Neural progenitor cell (in vitro differentiated cells): ENCODE measurements around the gene ALLC. TPM values are rescaled to one million over a fixed set of nuclear protein-coding genes. Genes with fewer than 3 reads are reported as not detected.
A peak's percentile ranks its signal among the peaks of the same experiment; 100 is the strongest.

Source experiments
- DNase-seq: peaks from one replicate; pipeline ENCODE4 v3.0.0-alpha.2; 2016; ENCODE audit warnings: low spot score
- H2AFZ ChIP-seq: fragments of 200-600 bp; sonication (generic); replicated peaks from 2 replicates; pipeline ENCODE4 v1.6.1; 2016; ENCODE audit warnings: antibody characterized with exemption
- H3F3A ChIP-seq: fragments of 200-600 bp; sonication (generic); 2 replicates; pipeline ENCODE4 v1.6.1; 2016; ENCODE audit warnings: antibody characterized with exemption, low read depth
- H3K27ac ChIP-seq: fragments of 200-600 bp; sonication (generic); 2 replicates; pipeline ENCODE4 v1.5.1; 2016; ENCODE audit warnings: mild to moderate bottlenecking
- H3K27me3 ChIP-seq: fragments of 200-600 bp; sonication (generic); 2 replicates; pipeline ENCODE4 v1.6.1; 2016; ENCODE audit warnings: mild to moderate bottlenecking, moderate library complexity
- H3K36me3 ChIP-seq: fragments of 200-600 bp; sonication (generic); 2 replicates; pipeline ENCODE4 v1.5.1; 2016
- H3K4me1 ChIP-seq: fragments of 200-600 bp; sonication (generic); 2 replicates; pipeline ENCODE4 v1.6.1; 2016; ENCODE audit warnings: mixed run types
- H3K4me2 ChIP-seq: fragments of 200-600 bp; sonication (generic); 2 replicates; pipeline ENCODE4 v1.6.1; 2016
- H3K4me3 ChIP-seq: fragments of 200-600 bp; sonication (generic); 2 replicates; pipeline ENCODE4 v1.5.1; 2016
- H3K79me2 ChIP-seq: fragments of 200-600 bp; sonication (generic); 2 replicates; pipeline ENCODE4 v1.6.1; 2016; ENCODE audit warnings: low read depth
- H3K9ac ChIP-seq: fragments of 200-600 bp; sonication (generic); 2 replicates; pipeline ENCODE4 v1.6.1; 2016
- H3K9me3 ChIP-seq: fragments of 200-600 bp; sonication (generic); 2 replicates; pipeline ENCODE4 v1.5.1; 2016; ENCODE audit warnings: low read depth
- H4K20me1 ChIP-seq: fragments of 200-600 bp; sonication (generic); 2 replicates; pipeline ENCODE4 v1.6.1; 2016; ENCODE audit warnings: low read depth
- H3K27ac Mint-ChIP-seq: 3 replicates; pipeline ENCODE4 v1.8.0; 2021; ENCODE audit warnings: mixed read lengths
- H3K27me3 Mint-ChIP-seq: 2 replicates; pipeline ENCODE4 v1.8.0; 2022; ENCODE audit warnings: low read depth, mild to moderate bottlenecking, inconsistent platforms, moderate library complexity, mixed read lengths; ENCODE audit not compliant: insufficient read depth
- H3K36me3 Mint-ChIP-seq: 3 replicates; pipeline ENCODE4 v1.8.0; 2021; ENCODE audit warnings: mixed read lengths
- H3K4me1 Mint-ChIP-seq: 3 replicates; pipeline ENCODE4 v1.8.0; 2021; ENCODE audit warnings: mixed read lengths
- H3K4me3 Mint-ChIP-seq: 3 replicates; pipeline ENCODE4 v1.8.0; 2021; ENCODE audit warnings: mild to moderate bottlenecking, moderate library complexity, mixed read lengths
- H3K9me3 Mint-ChIP-seq: 3 replicates; pipeline ENCODE4 v1.8.0; 2020; ENCODE audit warnings: mixed read lengths
- EZH2 ChIP-seq: fragments of 200-600 bp; sonication (generic); IDR thresholded peaks from 2 replicates; pipeline ENCODE4 v1.6.1; 2017; ENCODE audit warnings: antibody characterized with exemption, mild to moderate bottlenecking, moderate library complexity
- EZH2phosphoT487 ChIP-seq: fragments of 200-600 bp; sonication (generic); IDR thresholded peaks from 2 replicates; pipeline ENCODE4 v1.6.1; 2017; ENCODE audit warnings: antibody characterized with exemption
- total RNA-seq: library from RNA; depleted of rRNA; stranded (reverse); fragments of >200 nt; gene quantifications from 2 replicates; pipeline ENCODE4 v1.2.3, GENCODE V29; 2015; ENCODE audit warnings: low replicate concordance
- TF ChIP-seq, protein P1 (sequence below): fragments of 200-600 bp; sonication (generic); IDR thresholded peaks from 2 replicates; pipeline ENCODE4 v1.5.1; 2017; ENCODE audit warnings: antibody characterized with exemption, mild to moderate bottlenecking

The ALLC gene
- total RNA-seq, 1 donor from 2014 or later: not detected

- Mint-ChIP-seq H3K36me3 (peaks cover 3% of the 10 kb centered on the region), H3K4me3 (no peak overlapping the region), H3K4me1 (peaks cover 39% of the 10 kb centered on the region), H3K27me3 (peaks cover 11% of the 10 kb centered on the region), H3K27ac (peak overlapping the region; percentile 22), H3K9me3 (peaks cover 5% of the 10 kb centered on the region)
- H3K9ac ChIP-seq: no peak overlapping the region
- no peaks in the 10 kb centered on the region for H4K20me1 ChIP-seq
- TF ChIP-seq EZH2: no peak
- TF ChIP-seq EZH2phosphoT487: no peak
- TF ChIP-seq, protein P1, sequence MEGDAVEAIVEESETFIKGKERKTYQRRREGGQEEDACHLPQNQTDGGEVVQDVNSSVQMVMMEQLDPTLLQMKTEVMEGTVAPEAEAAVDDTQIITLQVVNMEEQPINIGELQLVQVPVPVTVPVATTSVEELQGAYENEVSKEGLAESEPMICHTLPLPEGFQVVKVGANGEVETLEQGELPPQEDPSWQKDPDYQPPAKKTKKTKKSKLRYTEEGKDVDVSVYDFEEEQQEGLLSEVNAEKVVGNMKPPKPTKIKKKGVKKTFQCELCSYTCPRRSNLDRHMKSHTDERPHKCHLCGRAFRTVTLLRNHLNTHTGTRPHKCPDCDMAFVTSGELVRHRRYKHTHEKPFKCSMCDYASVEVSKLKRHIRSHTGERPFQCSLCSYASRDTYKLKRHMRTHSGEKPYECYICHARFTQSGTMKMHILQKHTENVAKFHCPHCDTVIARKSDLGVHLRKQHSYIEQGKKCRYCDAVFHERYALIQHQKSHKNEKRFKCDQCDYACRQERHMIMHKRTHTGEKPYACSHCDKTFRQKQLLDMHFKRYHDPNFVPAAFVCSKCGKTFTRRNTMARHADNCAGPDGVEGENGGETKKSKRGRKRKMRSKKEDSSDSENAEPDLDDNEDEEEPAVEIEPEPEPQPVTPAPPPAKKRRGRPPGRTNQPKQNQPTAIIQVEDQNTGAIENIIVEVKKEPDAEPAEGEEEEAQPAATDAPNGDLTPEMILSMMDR: no peak
- no peak overlapping the region for H3K27ac ChIP-seq
- no peaks in the 10 kb centered on the region for H3K27me3 ChIP-seq
- peaks cover 9% of the 10 kb centered on the region for H3F3A ChIP-seq
- H3K36me3 ChIP-seq: no peaks in the 10 kb centered on the region
- H3K9me3 ChIP-seq: no peaks in the 10 kb centered on the region
- H3K4me3 ChIP-seq: no peak overlapping the region
- no peaks in the 10 kb centered on the region for H3K79me2 ChIP-seq
- peaks cover 16% of the 10 kb centered on the region for H3K4me1 ChIP-seq
- no peak overlapping the region for H3K4me2 ChIP-seq
- no peak overlapping the region for H2AFZ ChIP-seq
- DNase-seq: no peak
These were observed 50.6 kb downstream of the ALLC start for GRCh38 chr2:3708576-3708975.

- H3K79me2 ChIP-seq: no peaks in the 10 kb centered on the region
- no peak overlapping the region for H3K4me3 ChIP-seq
- H3K4me3 Mint-ChIP-seq: no peak overlapping the region
- no peak overlapping the region for H3K4me2 ChIP-seq
- TF ChIP-seq, protein P1: no peak
- no peak for TF ChIP-seq EZH2
- no peak for TF ChIP-seq EZH2phosphoT487
- peaks cover 5% of the 10 kb centered on the region for H3K9me3 Mint-ChIP-seq
- no peak for DNase-seq
- no peaks in the 10 kb centered on the region for H3K27me3 ChIP-seq
- no peaks in the 10 kb centered on the region for H3K9me3 ChIP-seq
- H3K27ac ChIP-seq: no peak overlapping the region
- H3F3A ChIP-seq: peaks cover 9% of the 10 kb centered on the region
- H3K9ac ChIP-seq: no peak overlapping the region
- H2AFZ ChIP-seq: peak overlapping the region; percentile 26
- no peaks in the 10 kb centered on the region for H4K20me1 ChIP-seq
- H3K4me1 ChIP-seq: peaks cover 16% of the 10 kb centered on the region
- no peak overlapping the region for H3K27ac Mint-ChIP-seq
- peaks cover 39% of the 10 kb centered on the region for H3K4me1 Mint-ChIP-seq
- H3K36me3 ChIP-seq: no peaks in the 10 kb centered on the region
- H3K36me3 Mint-ChIP-seq: peaks cover 3% of the 10 kb centered on the region
- H3K27me3 Mint-ChIP-seq: peaks cover 11% of the 10 kb centered on the region
These were observed 51.2 kb downstream of the ALLC start for GRCh38 chr2:3709225-3709624.

DNA sequence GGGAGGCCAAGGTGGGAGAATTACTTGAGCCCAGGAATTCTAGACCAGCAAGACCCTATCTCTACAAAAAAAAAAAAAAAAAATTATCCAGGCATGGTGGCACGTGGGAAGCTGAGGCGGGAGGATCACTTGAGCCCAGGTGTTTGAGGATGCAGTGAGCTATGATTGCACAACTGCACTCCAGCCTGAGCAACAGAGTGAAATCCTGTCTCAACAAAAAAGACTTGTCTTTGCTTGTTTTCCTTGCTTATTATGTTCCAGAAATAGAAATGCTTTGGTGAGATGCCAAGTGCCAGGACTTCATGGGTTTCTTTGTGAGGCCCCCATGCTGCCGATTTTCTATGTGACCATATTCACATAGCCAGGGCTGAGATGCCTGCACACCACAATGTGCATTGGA lies 54.4 kb downstream of the ALLC start:
- no peak overlapping the region for H2AFZ ChIP-seq
- no peaks in the 10 kb centered on the region for H3K4me1 ChIP-seq

More for the DNA sequence above, 54.4 kb downstream of the ALLC start:
- Mint-ChIP-seq H3K36me3 (no peaks in the 10 kb centered on the region), H3K27me3 (peaks cover 6% of the 10 kb centered on the region), H3K27ac (no peak overlapping the region), H3K4me3 (no peak overlapping the region), H3K4me1 (peaks cover 14% of the 10 kb centered on the region), H3K9me3 (no peaks in the 10 kb centered on the region)
- TF ChIP-seq EZH2phosphoT487: no peak
- TF ChIP-seq, protein P1: no peak
- TF ChIP-seq EZH2: no peak
- Histone ChIP-seq H3K4me3 (no peak overlapping the region), H3K9ac (no peak overlapping the region), H3K79me2 (no peaks in the 10 kb centered on the region), H3K27me3 (no peaks in the 10 kb centered on the region), H3K27ac (no peak overlapping the region), H3F3A (no peaks in the 10 kb centered on the region), H3K9me3 (no peaks in the 10 kb centered on the region), H3K36me3 (no peaks in the 10 kb centered on the region), H3K4me2 (no peak overlapping the region), H4K20me1 (no peaks in the 10 kb centered on the region)
- DNase-seq: no peak
